Nephron (organoid): ENCODE measurements around the gene SLC22A17.
A peak's percentile ranks its signal among the peaks of the same experiment; 100 is the strongest.

Experiments
- H3K27ac Mint-ChIP-seq, 3 experiments: 2 replicates each; pipeline ENCODE4 v1.8.0; 2020; ENCODE audit warnings: mixed read lengths in 3 of 3, mild to moderate bottlenecking in 2 of 3, moderate library complexity in 1 of 3
- H3K27me3 Mint-ChIP-seq: 2 replicates; pipeline ENCODE4 v1.8.0; 2021; ENCODE audit warnings: low read depth, mild to moderate bottlenecking, moderate library complexity, mixed read lengths
- H3K36me3 Mint-ChIP-seq: 2 replicates; pipeline ENCODE4 v1.8.0; 2020; ENCODE audit warnings: low read depth, mixed read lengths
- H3K4me1 Mint-ChIP-seq: 2 replicates; pipeline ENCODE4 v1.8.0; 2020; ENCODE audit warnings: mixed read lengths
- H3K4me3 Mint-ChIP-seq, 3 experiments: 2 replicates each; pipeline ENCODE4 v1.8.0; 2020; ENCODE audit warnings: mild to moderate bottlenecking in 3 of 3, mixed read lengths in 3 of 3, moderate library complexity in 2 of 3
- H3K9me3 Mint-ChIP-seq: 2 replicates; pipeline ENCODE4 v1.8.0; 2020; ENCODE audit warnings: mixed read lengths
- TF ChIP-seq, protein P1 (sequence below), 3 experiments: fragments of 200-600 bp; sonication (generic); IDR thresholded peaks; one replicate each; pipeline ENCODE4 v1.5.0; 2021; ENCODE audit warnings: antibody characterized with exemption in 3 of 3; ENCODE audit not compliant: unreplicated experiment in 3 of 3

The SLC22A17 gene

DNA sequence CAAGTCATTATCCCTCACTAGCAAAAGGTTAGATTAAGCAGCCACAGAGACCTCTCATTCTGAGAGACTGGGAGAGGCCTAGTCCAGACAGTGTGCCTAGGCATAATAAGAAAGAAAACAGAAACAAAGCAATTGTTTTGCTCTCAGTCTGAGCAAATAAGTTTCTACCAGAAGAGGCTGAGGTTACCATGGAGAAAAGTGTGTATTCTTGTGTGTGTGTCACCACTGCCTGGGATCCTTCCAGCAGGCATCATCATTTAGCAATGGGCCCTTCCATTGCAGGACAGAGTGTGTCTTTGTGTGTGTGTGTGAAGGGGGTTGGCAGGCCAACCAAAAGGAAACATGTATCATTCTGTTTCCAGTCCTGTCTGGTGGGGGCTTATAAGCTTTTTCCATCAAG lies 8.6 kb upstream of the SLC22A17 start:
- TF ChIP-seq, protein P1, sequence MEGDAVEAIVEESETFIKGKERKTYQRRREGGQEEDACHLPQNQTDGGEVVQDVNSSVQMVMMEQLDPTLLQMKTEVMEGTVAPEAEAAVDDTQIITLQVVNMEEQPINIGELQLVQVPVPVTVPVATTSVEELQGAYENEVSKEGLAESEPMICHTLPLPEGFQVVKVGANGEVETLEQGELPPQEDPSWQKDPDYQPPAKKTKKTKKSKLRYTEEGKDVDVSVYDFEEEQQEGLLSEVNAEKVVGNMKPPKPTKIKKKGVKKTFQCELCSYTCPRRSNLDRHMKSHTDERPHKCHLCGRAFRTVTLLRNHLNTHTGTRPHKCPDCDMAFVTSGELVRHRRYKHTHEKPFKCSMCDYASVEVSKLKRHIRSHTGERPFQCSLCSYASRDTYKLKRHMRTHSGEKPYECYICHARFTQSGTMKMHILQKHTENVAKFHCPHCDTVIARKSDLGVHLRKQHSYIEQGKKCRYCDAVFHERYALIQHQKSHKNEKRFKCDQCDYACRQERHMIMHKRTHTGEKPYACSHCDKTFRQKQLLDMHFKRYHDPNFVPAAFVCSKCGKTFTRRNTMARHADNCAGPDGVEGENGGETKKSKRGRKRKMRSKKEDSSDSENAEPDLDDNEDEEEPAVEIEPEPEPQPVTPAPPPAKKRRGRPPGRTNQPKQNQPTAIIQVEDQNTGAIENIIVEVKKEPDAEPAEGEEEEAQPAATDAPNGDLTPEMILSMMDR (IDR thresholded peaks at IDR 0.05; ENCODE audit: unreplicated experiment in 3 of 3) = no peak
- H3K27ac Mint-ChIP-seq = peak overlapping the region in 2 of 3 experiments; percentile 22 to 52
- peaks cover 29% of the 10 kb centered on the region for H3K36me3 Mint-ChIP-seq
- peaks cover 41% of the 10 kb centered on the region for H3K4me1 Mint-ChIP-seq
- H3K27me3 Mint-ChIP-seq = no peaks in the 10 kb centered on the region
- no peaks in the 10 kb centered on the region for H3K9me3 Mint-ChIP-seq
- H3K4me3 Mint-ChIP-seq = peak overlapping the region in 2 of 3 experiments; percentile 59 to 62

DNA sequence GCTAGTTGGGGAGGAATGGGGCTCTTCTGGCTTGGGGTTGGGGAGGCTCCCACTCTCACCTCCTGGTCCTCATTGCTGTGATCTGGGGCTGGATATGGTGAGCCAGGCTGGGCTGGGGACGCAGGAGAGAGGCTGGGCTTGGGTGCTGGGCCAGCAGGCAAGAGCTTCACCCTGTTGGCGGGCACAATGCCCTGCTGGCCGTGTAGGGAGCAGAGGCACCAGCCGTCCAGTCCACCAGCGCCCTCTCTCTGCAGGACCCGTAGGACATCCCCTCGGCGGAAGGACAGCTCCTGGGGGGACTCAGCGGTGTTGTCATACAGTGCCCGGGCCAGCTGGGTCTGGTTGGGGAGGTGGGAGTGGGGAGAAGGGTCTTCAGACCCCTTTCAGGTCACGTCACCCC lies 7.8 kb upstream of the SLC22A17 start:
- no peaks in the 10 kb centered on the region for H3K9me3 Mint-ChIP-seq
- TF ChIP-seq, protein P1 (IDR thresholded peaks at IDR 0.05; ENCODE audit: unreplicated experiment in 3 of 3) = no peak
- no peak overlapping the region for H3K4me3 Mint-ChIP-seq
- H3K4me1 Mint-ChIP-seq = peaks cover 41% of the 10 kb centered on the region
- peaks cover 33% of the 10 kb centered on the region for H3K36me3 Mint-ChIP-seq
- H3K27ac Mint-ChIP-seq = peak overlapping the region in 1 of 3 experiments; percentile 52
- H3K27me3 Mint-ChIP-seq = no peaks in the 10 kb centered on the region

DNA sequence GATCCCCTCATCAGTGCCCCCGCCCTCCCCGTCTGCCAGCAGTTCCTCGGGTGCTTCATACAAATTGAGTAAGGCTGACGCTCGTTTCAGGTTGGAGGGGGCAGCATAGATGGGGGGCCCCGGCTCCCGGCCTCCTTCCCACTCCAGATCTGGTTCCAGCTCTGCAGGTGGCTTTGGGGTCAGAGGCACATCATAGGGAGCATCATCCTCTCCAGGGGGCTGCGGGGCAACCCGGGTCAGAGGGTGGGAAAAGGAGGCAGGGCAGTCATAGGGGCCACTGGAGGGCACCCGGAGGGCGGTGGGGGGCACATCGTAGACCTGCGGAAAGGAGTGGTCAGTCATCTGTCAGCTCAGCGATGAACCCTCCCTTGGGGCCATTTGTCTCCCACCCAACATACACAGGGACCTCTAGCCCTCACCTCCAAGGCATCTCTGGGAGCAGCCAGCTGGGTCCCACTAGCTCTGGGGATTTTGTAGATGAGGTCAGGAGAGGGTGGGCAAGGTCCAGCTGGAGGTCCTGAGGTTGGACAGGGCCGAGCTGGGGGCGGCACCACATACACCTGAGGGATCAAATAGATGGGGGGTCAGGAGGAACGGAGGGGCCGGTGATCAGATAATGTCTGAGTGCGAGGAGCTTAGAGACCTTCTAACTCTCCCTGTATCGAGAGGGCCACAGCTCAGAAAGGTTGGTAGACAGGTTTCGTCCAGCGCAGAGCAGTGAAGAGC lies 7.2 kb upstream of the SLC22A17 start:
- TF ChIP-seq, protein P1 (IDR thresholded peaks at IDR 0.05; ENCODE audit: unreplicated experiment in 3 of 3) = no peak
- Mint-ChIP-seq H3K27ac (peak overlapping the region in 1 of 3 experiments; percentile 52), H3K27me3 (no peaks in the 10 kb centered on the region), H3K9me3 (no peaks in the 10 kb centered on the region), H3K36me3 (peaks cover 33% of the 10 kb centered on the region), H3K4me3 (no peak overlapping the region), H3K4me1 (peaks cover 41% of the 10 kb centered on the region)

DNA sequence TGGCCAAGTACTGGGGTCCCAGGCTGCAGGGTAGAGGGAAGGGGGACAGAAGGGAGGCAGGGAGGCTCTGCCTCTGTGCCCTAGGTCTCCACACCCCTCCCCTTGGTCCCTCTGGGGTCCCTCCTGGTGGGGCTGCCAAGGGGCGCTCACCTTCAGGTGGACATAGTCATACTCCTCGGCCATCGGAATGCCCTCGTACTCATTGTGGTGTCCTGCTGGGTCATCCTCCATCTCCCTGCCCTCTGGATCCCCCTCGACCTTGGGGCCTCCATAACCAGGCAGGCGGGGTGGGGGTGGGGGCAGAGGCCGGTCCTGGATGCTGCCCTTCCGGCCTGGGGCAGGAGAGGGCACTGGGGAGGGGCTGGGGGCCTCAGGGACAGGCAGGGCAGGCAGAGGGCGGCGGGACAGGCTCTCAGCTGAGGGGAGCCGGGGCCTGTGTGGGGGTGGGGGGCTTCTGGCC lies 6.5 kb upstream of the SLC22A17 start:
- no peaks in the 10 kb centered on the region for H3K27me3 Mint-ChIP-seq
- TF ChIP-seq, protein P1 (IDR thresholded peaks at IDR 0.05; ENCODE audit: unreplicated experiment in 3 of 3) = no peak
- peaks cover 39% of the 10 kb centered on the region for H3K4me1 Mint-ChIP-seq
- peaks cover 29% of the 10 kb centered on the region for H3K36me3 Mint-ChIP-seq
- no peak overlapping the region for H3K4me3 Mint-ChIP-seq
- no peak overlapping the region for H3K27ac Mint-ChIP-seq
- no peaks in the 10 kb centered on the region for H3K9me3 Mint-ChIP-seq

DNA sequence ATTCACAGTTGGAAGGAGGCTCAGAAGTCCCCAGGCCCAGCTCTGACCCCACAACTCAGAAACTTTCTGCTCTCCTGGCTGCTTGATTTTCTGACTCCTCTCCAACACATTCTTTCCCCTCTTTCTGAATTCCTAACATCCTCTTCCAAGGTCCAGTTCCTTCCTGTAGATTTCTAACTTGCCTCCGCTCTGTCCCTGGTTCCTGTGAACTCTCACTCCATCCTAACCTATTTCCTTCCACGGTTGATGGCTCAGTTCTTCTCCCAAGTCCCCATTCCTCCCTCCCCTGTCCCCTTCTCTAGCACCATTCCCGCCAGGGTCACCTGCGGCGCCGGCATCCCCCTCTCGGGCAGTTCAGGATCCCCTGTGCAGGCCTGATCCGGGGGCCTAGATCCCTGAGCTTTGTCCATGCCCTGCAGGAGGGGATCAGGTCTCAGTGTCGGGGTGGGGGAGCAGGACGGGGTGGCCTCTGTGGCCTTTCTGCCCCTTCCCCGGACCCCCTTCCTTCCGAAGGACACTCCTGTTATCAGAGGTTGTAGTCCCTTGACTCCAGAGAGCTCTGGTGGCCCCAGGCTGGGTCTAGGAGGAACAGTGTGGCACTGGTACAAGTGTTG lies 6.0 kb upstream of the SLC22A17 start:
- TF ChIP-seq, protein P1 (IDR thresholded peaks at IDR 0.05; ENCODE audit: unreplicated experiment in 3 of 3) = no peak
- no peaks in the 10 kb centered on the region for H3K27me3 Mint-ChIP-seq
- H3K4me1 Mint-ChIP-seq = peaks cover 41% of the 10 kb centered on the region
- no peak overlapping the region for H3K4me3 Mint-ChIP-seq
- H3K27ac Mint-ChIP-seq = peak overlapping the region; percentile 35 to 82 (median 48)
- peaks cover 27% of the 10 kb centered on the region for H3K36me3 Mint-ChIP-seq
- H3K9me3 Mint-ChIP-seq = no peaks in the 10 kb centered on the region
